Inflammatory macrophage (primary cell): ENCODE results near the gene SCIN.
"Not testable (repeated sequence)": the region's sequence is repeated elsewhere in the genome, so short reads cannot be mapped to it uniquely, and the experiment has no call there.

Experiments
- DNase-seq, 2 donors: peaks; one replicate each; pipeline ENCODE4 v3.0.0-alpha.2; 2020 to 2022

Gene SCIN

GRCh38 chr7:12688485-12689170 is 118.1 kb downstream of the SCIN start:
- peak in 1 of 2 donors; percentile 42 for DNase-seq

GRCh38 chr7:12689451-12689850 is 118.9 kb downstream of the SCIN start:
- DNase-seq: no peak

GRCh38 chr7:12690041-12690878 is 119.7 kb downstream of the SCIN start:
- no peak for DNase-seq

DNA sequence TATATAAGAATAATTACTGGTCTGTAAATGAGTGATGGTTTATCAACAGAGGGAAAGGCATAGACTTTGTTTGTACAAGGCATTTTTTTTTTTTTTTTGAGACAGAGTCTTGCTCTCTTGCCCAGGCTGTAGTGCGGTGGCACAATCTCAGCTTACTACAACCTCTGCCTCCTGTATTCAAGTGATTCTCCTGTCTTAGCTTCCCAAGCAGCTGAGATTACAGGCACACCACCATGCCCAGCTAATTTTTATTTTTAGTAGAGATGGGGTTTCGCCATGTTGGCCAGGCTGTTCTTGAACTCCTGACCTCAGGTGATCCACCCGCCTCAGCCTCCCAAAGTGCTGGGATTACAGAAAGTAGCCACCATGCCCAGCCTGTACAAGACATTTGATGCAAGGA is 120.9 kb downstream of the SCIN start:
- DNase-seq: not testable (repeated sequence)

DNA sequence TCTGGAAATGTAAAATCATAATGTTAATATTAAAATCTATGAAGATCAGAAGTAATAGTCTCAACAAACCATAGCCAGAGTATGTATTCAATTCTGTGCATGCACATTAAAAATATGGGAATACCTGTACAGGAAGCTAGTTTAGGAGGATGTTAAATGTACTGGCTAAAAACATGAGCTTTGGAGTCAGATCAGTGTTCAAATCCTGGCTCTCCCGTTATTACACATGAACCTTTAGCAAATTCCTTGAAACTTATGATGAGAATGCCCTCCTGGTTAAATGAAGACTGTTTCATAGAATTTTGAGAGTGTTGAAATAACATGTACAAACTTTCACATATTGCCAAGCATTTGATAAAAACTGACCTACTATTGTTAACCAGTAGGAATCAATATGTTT is 121.5 kb downstream of the SCIN start:
- peak in 1 of 2 donors; percentile 1 for DNase-seq

DNA sequence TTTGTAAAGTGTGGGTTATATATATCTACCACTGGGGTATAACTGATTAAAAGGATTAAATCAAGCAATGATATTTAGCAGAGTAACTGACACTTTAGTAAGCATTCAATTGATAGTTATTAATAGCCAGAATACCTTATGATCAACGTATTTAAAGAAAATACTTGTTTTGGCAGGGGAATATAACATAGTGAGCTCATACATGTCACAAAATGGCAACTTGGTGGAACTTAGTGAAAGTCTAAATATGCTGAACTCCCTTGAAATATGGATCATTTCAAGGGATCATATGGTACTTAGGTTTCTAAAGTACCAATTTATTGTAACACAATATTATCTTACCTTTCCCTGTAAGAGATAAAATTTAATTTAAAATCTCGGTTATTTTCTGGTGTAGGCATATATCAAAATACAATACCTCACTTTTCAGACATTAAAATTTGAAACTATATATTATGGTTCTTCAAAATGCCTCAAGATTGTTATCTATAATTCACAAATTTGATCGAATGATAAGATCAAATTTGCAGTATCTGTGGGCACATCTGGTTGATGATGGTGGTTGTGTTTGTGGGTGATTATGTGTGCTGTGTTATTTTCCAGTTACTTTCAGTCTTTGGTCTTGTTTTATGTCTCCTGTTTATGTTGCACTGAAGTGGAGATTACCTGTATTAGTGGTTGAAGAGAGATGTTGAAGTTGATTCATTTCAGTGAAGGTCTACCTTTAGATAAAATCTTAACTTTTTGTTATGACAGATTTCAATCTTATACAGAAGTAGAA is 122.1 kb downstream of the SCIN start:
- peak in 1 of 2 donors; percentile 1 for DNase-seq

GRCh38 chr7:12694817-12695216 is 124.3 kb downstream of the SCIN start:
- DNase-seq: no peak

DNA sequence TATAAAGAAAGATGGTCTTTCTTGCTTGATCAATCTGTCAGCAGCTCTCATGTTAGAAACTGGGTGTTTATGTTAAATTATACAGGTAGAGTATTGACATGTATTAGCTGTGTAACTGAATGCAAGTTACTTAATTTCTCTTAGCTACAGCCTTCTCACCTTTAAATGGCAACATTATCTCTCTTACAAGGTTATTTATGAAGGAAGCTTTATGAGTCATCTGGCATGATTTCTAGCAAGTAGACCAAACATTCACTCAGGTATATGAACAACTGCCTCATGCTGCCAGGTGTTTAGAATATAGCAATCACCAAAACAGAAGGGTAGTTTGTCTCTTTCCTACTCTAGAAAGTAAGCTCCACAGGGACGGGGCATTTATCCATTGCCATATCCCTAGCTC is 125.4 kb downstream of the SCIN start:
- DNase-seq: no peak

GRCh38 chr7:12699299-12699698 is 128.8 kb downstream of the SCIN start:
- DNase-seq: no peak

GRCh38 chr7:12701433-12701832 is 130.9 kb downstream of the SCIN start:
- DNase-seq: no peak

GRCh38 chr7:12703881-12704280 is 133.4 kb downstream of the SCIN start:
- DNase-seq: no peak

- no peak for DNase-seq
Measured at GRCh38 chr7:12705878-12706277, 135.4 kb downstream of the SCIN start.

DNA sequence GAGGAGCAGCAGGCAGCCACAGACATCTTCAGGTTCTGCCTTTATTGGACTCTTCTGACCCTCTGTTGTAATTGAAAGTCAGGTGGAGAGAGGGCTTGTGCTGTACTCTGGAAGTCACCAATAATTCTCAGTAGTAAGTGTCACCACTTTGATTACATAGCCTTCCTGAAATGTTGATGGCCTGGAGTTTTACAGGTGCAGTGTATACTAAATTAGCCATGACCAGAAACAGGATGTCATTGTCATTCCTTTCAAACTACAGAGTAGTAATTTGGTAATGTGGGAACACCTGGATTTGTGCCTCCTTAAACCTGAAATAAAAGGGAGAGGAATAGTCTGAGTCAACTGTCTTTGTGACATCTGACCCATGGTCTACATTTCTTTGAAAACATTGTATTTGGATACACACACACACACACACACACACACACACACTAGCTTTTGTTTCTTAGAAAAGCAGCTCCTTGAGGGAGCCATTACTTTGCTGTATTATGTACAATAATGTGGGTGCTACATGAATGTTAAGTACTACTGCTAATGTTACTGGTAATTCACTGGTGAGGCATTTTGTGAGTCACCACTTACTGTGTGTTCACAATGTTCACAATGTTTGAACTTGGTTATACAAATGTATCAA is 136.5 kb downstream of the SCIN start:
- no peak for DNase-seq

DNA sequence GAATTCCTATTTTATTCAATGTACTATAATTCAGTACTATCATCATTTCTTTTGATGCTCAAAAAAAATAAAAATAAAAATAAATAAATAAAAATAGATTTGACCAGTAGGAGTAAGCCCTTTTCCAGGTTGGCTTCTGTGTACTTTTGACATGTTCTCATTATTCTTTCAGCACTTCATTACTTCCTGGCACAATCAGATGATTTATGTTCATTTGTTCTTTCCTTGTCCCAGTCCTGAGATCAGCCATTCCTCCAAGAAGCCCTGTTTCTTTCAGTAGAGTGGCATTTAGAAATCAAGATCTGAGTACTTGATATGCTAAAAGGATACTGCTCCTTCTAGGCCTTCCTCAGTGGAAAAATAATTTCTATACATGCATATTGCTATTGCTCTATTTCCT is 137.8 kb downstream of the SCIN start:
- DNase-seq: no peak
